HG03066 (cell line): Measurements from ENCODE around the gene ANGPTL3.
"Not testable (repeated sequence)": the region's sequence is repeated elsewhere in the genome, so short reads cannot be mapped to it uniquely, and the experiment has no call there.

Experiments
- ATAC-seq: cut with Tn5 transposase; IDR thresholded peaks from one replicate; pipeline ENCODE4 v1.9.1; 2021; ENCODE audit warnings: low read depth; ENCODE audit not compliant: unreplicated experiment

Gene ANGPTL3, protein sequence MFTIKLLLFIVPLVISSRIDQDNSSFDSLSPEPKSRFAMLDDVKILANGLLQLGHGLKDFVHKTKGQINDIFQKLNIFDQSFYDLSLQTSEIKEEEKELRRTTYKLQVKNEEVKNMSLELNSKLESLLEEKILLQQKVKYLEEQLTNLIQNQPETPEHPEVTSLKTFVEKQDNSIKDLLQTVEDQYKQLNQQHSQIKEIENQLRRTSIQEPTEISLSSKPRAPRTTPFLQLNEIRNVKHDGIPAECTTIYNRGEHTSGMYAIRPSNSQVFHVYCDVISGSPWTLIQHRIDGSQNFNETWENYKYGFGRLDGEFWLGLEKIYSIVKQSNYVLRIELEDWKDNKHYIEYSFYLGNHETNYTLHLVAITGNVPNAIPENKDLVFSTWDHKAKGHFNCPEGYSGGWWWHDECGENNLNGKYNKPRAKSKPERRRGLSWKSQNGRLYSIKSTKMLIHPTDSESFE

DNA sequence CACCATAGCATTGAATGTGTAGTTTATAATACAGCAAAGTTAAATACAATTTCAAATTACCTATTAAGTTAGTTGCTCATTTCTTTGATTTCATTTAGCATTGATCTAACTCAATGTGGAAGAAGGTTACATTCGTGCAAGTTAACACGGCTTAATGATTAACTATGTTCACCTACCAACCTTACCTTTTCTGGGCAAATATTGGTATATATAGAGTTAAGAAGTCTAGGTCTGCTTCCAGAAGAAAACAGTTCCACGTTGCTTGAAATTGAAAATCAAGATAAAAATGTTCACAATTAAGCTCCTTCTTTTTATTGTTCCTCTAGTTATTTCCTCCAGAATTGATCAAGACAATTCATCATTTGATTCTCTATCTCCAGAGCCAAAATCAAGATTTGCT is at the start of gene ANGPTL3:
TSS of gene ANGPTL3 (plus strand) at position 240 of the 400 bp plus-strand sequence. CDS start at position 287, 47 bp downstream.
- no peak for ATAC-seq

DNA sequence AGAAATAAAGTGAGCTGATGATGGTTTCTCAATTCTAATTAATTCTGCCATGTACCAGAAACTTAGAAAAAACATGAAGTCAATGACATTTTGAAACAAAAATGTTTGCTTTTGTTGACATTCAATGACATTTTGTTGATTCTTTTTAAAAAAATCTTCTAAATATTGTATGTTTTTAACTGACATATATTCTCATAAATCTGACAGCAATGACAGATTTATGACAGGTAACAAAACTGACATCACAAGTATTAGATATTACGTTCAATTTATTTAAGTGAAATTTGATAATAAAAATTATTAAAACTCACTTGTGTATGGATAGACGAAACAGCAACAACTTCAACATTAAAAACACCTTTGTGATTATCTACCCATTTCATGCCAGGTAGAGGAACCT is 36.0 kb upstream of the ANGPTL3 start:
- ATAC-seq, result no peak

DNA sequence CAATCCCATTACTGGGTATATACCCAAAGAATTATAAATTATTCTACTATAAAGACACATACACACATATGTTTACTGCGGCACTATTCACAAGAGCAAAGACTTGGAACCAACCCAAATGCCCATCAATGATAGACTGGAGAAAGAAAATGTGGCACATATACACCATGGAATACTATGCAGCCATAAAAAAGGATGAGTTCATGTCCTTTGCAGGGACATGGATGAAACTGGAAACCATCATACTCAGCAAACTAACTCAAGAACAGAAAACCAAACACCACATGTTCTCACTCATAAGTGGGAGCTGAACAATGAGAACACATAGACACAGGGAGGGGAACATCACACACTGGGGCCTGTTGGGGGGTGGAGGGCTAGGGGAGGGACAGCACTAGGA is 30.1 kb upstream of the ANGPTL3 start:
- ATAC-seq, result not testable (repeated sequence)

DNA sequence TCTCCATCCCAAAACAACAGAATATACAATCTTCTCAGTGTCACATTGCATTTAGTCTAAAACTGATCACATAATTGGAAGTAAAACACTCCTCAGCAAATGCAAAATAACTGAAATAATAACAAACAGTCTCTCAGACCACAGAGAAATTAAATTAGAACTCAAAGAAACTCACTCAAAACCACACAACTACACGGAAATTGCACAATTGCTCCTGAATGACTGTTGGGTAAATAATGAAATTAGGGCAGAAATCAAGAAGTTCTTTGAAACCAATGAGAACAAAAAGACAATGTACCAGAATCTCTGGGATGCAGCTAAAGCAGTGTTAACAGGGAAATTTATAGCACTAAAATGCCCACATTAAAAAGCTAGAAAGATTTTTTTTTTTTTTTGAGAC is 29.4 kb upstream of the ANGPTL3 start:
- ATAC-seq, result not testable (repeated sequence)

DNA sequence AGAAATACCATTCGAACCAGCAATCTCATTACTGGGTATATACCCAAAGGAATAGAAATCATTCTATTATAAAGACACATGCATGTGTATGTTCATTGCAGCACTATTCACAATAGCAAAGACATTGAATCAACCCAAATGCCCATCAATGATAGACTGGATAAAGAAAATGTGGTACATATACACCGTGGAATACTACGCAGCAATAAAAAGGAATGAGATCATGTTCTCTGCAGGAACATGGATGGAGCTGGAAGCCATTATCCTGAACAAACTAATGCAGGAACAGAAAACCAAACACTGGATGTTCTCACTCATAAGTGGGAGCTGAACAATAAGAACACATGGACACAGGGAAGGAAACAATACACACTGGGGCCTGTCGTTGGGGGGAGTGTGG is 25.8 kb upstream of the ANGPTL3 start:
- ATAC-seq, result not testable (repeated sequence)

DNA sequence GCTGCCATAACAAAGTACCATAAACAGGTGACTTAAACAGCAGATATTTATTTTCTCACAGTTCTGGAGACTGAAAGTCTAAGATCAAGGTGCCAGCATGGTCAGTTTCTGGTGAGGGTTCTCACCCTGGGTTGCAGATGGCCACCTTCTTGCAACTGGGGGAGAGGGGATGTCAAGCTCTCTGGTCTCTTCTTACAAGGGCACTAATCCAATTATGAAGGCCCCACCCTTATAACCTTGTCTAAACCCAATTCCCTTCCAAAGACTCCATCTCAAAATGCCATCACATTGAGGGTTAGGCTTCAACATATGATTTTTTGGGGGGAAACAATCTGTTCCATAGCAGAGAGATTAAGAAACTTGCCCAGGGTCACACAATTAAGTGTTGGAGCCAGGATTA is 24.8 kb upstream of the ANGPTL3 start:
- no peak for ATAC-seq

DNA sequence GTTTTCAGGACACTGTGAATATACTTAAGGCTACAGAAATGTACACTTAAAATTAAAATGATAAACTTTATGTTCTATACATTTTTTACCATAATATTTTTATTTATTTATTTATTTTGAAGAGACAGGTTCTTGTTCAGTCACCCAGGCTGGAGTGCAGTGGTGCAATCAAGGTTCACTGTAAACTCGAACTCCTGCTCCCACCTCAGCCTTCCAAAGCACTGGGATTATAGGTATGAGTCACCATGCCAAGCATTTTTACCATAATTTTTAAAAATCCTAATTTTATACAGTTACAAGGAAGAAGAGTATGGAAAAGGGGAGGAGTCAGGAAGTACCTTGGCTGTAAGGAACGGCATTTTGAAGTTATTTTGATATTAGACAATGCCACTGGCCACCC is 23.6 kb upstream of the ANGPTL3 start:
- no peak for ATAC-seq

DNA sequence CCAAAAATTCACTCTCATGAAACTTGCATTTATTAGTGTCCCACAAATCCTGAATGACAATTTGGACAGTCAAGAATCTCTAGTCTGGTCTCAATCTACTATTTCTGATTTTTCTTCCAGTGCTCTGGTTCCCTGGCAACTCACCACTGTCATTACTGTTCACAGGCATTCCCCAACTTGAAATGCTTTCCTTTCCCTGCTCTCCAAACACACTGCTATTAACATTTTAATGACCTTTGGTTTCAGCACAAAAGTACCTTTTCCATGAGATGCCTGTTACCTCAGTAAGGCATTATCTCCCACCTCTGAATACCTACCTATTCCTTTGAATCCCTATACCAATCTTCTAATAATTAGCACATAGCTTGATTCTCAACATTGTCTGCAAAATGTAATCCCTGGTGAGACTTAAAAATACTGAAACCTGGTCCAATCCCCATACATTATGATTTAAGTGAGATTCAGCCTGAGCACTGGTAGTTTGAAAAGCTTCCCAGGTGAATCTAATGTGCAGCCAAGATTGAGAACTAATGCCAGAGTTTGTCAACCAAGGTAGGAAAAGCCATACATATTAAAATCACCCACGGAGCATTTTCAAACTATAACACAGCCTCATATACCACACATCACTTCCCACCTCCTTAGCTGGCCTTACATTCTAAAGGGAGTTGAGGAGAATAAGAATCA is 11.7 kb upstream of the ANGPTL3 start:
- ATAC-seq, result no peak

DNA sequence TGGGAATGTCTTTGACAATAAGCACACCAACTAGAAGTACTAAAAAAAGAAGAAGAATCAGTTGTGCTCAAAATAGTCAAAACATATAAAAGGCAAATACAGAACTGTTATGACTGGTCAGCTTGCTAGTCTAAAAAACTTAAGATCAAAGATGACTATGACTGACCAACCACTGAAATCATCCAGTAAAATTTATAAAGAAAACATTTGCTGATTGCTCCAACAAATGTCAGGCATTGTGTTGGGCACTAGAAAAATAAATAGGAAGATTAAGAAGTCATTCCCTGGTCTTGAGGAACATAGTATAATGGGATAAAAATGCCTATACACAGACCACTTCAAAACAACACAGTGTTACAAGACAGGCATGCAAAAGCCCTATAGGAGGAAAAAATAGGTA is 9.3 kb upstream of the ANGPTL3 start:
- no peak for ATAC-seq

DNA sequence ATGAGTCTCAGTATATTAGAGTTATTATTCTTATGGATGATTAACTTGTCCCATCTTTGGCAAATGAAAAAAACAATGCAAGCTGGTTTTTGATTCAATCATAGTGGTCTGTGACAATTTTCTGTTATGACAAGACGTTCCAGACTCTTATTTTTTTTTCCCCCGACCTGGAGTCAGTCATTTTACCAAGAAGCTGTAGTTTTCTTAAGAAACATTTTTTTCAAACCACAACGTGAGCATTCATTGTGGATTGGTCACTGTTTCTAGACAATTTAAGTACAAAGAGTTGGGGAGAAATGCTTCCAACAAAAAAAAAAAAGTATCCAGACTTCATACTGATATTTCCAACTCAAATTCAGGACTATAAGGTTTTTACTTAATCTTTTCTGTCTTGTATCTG is 8.0 kb upstream of the ANGPTL3 start:
- no peak for ATAC-seq

DNA sequence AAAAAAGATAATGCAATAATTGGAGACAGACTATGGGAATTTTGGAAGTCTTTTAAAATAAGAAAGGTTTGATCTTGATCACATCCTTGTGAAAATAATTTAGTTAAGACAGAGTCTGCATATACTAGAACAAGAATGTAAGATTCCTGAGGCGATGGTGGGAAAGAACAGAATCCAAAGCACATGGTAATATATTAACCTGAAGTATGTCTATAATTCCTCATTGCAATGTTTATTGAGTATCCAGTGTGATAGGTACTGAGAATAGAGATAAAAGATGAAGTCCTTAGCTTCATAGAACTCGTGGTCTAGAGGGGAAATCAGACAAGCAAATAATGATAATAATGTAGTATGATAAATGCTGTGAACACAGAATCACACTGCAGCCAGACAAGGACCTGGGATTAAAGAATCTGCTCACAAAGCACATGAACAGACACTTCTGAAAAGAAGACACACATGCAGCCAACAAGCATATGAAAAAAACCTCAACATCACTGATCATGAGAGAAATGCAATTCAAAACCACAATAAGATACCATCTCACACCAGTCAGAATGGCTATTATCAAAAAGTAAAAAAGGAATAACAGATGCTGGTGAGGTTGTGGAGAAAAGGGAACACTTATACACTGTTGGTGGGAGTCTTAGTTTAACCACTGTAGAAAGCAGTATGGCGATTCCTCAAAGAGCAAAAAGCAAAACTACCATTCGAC is 6.9 kb upstream of the ANGPTL3 start:
- ATAC-seq, result no peak

DNA sequence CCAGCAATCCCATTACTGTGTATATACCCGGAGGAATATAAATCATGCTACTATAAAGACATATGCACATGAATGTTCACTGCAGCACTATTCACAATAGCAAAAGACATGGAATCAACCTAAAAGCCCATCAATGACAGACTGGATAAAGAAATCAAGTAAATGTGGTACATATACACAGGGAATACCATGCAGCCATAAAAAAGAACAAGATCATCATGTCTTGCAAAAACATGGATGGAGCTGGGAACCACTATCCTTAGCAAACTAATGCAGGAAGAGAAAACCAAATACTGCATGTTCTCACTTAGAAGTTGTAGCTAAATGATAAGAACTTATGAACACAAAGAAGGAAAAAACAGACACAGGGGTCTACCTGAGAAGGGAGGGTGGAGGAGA is 6.4 kb upstream of the ANGPTL3 start:
- no peak for ATAC-seq

DNA sequence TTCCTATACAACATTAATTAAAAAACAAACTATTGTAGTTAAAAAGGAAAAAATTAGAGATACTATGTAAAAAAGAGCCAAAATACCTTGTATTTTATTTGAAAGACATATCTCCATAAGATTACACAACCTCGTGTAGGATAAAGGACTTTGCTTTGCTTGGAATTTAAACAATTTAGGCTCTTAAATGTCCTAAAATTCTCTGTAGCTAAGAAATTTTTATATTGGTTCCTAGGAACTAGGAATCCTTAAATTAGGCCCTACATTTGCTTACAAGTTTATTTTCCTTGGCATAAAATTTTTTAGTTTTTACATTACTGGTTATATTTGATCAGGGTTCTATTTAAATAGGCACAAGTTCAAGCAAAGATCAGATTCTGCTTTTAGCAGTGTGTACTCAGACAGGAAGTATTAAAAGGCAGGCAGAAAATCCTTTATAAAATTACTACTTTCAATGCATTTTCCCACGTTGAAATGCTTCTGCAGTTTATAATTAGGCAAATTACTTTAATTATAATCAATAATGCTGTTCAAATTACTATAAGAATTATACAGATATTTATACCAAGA is 3.4 kb upstream of the ANGPTL3 start:
- no peak for ATAC-seq

DNA sequence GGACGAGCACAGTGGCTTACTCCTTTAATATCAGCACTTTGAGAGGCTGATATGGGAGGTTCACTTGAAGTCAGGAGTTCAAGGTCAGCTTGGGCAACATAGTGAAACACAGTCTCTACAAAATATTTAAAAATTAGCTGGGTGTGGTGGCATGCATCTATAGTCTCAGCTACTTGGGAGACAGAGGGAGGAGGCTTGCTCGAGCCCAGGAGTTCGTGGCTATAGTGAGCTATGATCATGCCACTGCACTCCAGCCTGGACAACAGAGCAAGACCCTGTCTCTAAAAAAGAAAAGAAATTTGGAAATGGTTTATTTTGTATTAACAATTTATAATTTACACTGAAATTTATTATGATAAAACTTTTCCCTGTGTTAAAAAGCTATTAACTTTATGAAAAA is 1.7 kb upstream of the ANGPTL3 start:
- no peak for ATAC-seq

DNA sequence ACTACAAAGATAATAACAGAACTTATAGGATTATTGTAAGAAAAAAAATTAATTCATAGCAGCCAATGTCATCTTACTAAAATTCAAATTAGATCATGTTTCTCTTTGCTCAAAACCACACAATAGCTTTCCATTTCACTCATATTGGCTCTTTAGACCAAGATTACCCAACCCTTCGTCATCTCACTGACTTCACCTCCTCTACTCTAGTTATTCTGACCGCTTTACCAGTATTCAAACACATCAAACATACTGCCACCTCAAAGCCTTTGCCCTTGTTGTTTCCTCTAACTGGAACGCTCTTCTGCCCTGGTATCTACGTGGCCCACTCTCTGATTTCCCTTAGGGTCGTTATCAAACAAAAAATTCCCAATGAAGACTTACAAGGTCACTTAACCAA is 1.7 kb downstream of the ANGPTL3 start:
- ATAC-seq, result no peak

DNA sequence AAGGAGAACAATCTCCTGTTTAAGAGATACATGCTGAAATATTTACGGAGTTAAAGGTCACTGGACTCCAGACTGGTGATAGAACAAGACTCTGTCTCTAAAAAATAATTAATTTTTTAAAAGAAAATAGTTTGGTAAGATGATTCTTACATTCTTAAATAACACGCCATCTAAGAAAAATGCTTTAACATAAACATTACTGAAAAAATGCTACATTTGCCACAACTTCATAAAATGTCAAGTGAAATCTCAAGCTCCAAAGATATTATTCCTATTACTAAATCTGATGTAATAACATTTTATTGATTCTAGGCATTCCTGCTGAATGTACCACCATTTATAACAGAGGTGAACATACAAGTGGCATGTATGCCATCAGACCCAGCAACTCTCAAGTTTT is 4.1 kb downstream of the ANGPTL3 start:
- no peak for ATAC-seq

DNA sequence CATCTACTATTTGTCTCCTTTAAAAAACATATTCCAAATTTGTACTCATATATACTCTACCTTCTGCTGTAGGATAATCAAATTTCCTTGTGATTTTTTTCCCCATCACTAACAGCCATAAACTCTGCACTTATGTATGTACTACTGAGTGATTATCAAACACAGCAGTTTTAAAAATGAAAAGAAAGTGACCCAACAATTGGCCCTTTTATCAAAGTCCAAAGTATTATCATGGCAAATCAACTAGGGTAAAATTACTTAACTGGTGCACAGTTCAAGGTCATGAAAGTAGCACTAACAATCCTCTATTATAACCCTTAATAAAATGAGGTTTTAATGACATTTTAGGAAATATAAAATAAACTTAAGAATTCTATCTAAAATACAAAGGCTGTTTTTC is 11.6 kb downstream of the ANGPTL3 start:
- no peak for ATAC-seq

DNA sequence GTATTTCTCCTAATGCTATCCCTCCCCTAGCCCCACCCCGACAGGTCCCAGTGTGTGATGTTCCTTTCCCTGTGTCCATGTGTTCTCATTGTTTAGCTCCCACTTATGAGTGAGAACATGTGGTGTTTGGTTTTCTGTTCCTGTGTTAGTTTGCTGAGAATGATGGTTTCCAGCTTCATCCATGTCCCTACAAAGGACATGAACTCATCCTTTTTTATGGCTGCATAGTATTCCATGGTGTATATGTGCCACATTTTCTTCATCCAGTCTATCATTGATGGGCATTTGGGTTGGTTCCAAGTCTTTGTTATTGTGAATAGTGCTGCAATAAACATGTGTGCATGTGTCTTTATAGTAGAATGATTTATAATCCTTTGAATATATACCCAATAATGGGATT is 13.3 kb downstream of the ANGPTL3 start:
- ATAC-seq, result not testable (repeated sequence)

DNA sequence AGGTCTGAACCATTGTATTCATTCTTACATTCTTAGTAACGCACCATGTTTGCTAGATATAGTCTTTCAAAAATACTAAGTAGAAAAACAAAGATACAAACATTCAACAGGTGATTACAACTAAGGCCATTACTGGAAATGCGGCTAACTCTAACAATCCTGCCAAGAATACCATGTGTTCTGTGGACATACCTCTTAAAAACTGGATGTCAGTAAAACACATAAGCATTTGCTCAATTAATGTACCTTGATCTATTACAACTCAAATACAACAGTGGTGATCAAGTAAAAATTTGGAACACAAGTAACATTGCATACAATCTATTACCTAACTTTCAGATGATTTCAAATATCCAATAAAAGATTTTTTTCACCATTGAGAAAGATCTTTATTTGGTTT is 15.4 kb downstream of the ANGPTL3 start:
- ATAC-seq, result no peak

DNA sequence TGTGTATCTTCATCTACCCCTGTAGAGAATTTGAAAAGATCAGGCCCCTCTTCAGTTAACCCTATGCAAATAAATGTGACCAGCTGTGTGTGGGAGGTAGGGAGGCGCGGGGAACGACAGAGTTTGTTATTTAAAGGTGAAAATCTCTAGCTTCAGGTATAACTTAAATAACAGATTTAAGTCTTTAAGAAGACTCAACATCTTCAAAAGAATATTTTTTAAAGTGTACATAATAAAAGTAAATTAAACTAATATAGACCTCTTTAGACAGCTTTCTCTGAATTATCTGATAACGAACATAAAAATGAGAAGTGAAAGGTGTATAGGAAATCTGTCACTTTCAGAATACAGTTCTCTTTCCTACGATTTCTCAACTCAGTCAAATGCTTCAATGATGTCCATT is 16.0 kb downstream of the ANGPTL3 start:
- ATAC-seq, result peak; percentile 95

DNA sequence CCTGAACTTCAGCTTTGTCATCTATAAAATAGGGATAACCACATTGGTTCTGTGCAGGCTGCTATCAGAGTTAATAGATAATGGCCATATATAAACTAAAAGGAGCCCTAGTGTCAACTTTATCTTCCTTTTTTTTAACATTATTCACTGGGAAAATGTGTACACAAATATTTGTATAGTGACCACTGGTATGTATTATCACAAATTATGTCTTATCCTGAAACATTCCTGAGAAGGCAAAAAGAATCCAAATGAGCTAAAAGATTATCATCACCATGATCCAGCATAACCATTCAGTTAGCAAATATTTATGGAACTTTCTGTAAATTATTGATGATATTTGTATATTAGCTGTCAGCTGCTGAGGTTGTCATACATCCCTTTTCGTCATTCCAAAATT is 16.6 kb downstream of the ANGPTL3 start:
- no peak for ATAC-seq
